Measurements from ENCODE around the gene MYBBP1A. TPM values are rescaled to one million over a fixed set of nuclear protein-coding genes. Genes with fewer than 3 reads are reported as not detected.

Gene MYBBP1A
- total and polyA plus RNA-seq, 2 donors (not counting 1 experiment from before 2014, with no cell fraction given) = 72.4 to 74.4 TPM

GRCh38 chr17:4502466-4503154 lies 52.6 kb downstream of the MYBBP1A start:
- intact Hi-C loops (cut with micrococcal nuclease) = no loop called here

More at GRCh38 chr17:4502466-4503154, 52.6 kb downstream of the MYBBP1A start:
- TF ChIP-seq EZH2 (IDR thresholded peaks at IDR 0.05; ENCODE audit: borderline replicate concordance, insufficient read depth, low read depth, low read length, poor library complexity, severe bottlenecking) (no peak), CTCF (IDR thresholded peaks at IDR 0.05) (no peak)
- Histone ChIP-seq H2AFZ (ENCODE audit: insufficient read depth, low read depth, low read length, poor library complexity, severe bottlenecking) (no peak overlapping the region), H3K4me2 (replicated peaks; ENCODE audit: low read depth, low read length, poor library complexity, severe bottlenecking) (no peak overlapping the region), H3K4me1 (ENCODE audit: control insufficient read depth in 2 of 2, insufficient read depth in 2 of 2, low read length in 2 of 2) (peaks cover 30 to 35% of the 10 kb centered on the region in 2 donors), H3K27ac (ENCODE audit: low read length in 2 of 2) (no peak overlapping the region), H3K9me3 (ENCODE audit: control extremely low read depth in 1 of 3, control insufficient read depth in 2 of 3, insufficient read depth in 1 of 3, low read length in 2 of 3) (peaks cover 0 to 10% (median 0%) of the 10 kb centered on the region in 3 donors), H3K79me2 (ENCODE audit: control insufficient read depth, insufficient read depth, low read length) (no peaks in the 10 kb centered on the region), H4K20me1 (ENCODE audit: control insufficient read depth, insufficient read depth, low read length, poor library complexity, severe bottlenecking) (no peaks in the 10 kb centered on the region), H3K27me3 (replicated peaks in 1 of 4; ENCODE audit: control extremely low read depth in 1 of 4, control insufficient read depth in 3 of 4, insufficient read depth in 4 of 4, low read length in 3 of 4) (peaks cover 0 to 83% (median 41%) of the 10 kb centered on the region in 4 experiments), H3K9ac (ENCODE audit: low read length) (no peak overlapping the region), H3K4me3 (ENCODE audit: control extremely low read depth in 1 of 5, extremely low read depth in 1 of 5, insufficient read depth in 1 of 5, low read depth in 2 of 5, low read length in 4 of 5) (no peak overlapping the region), H3K36me3 (replicated peaks in 1 of 2; ENCODE audit: control extremely low read depth in 1 of 2, control insufficient read depth in 1 of 2, extremely low read depth in 1 of 2, insufficient read depth in 2 of 2, low read length in 1 of 2) (no peaks in the 10 kb centered on the region)
- Mint-ChIP-seq H3K27me3 (peaks cover 61% of the 10 kb centered on the region), H3K4me1 (peaks cover 19% of the 10 kb centered on the region), H3K4me3 (no peak overlapping the region), H3K27ac (no peak overlapping the region), H3K9me3 (ENCODE audit: insufficient read depth) (no peaks in the 10 kb centered on the region)
- DNase-seq = no peak
- WGBS (ENCODE audit: insufficient coverage) = 91% methylated on average over 14 of the region's 18 CpGs
- ATAC-seq (ENCODE audit: low read depth) = no peak
- ChIA-PET CTCF (no interaction called here), POLR2A (no interaction called here)

Measured in B cell (primary cell).